Left renal pelvis (tissue), 4 donors: ENCODE results near the gene ADCY2. TPM values are rescaled to one million over a fixed set of nuclear protein-coding genes. Genes with fewer than 3 reads are reported as not detected.

ENCODE experiments used
- DNase-seq, 4 donors: peaks; one replicate each; pipeline ENCODE4 v3.0.0-alpha.2; 2013; ENCODE audit warnings: low read depth in 4 of 4, low spot score in 3 of 4
- polyA plus RNA-seq, 4 donors: library from polyadenylated mRNA; unstranded; fragments of 120-200 nt; gene quantifications; one replicate each; pipeline ENCODE4 v1.2.1, GENCODE V29; 2013; ENCODE audit not compliant: insufficient read length in 4 of 4

Gene ADCY2
- polyA plus RNA-seq, result 1 to 10 TPM; 4.4 to 7.7 (median 6.4) TPM

DNA sequence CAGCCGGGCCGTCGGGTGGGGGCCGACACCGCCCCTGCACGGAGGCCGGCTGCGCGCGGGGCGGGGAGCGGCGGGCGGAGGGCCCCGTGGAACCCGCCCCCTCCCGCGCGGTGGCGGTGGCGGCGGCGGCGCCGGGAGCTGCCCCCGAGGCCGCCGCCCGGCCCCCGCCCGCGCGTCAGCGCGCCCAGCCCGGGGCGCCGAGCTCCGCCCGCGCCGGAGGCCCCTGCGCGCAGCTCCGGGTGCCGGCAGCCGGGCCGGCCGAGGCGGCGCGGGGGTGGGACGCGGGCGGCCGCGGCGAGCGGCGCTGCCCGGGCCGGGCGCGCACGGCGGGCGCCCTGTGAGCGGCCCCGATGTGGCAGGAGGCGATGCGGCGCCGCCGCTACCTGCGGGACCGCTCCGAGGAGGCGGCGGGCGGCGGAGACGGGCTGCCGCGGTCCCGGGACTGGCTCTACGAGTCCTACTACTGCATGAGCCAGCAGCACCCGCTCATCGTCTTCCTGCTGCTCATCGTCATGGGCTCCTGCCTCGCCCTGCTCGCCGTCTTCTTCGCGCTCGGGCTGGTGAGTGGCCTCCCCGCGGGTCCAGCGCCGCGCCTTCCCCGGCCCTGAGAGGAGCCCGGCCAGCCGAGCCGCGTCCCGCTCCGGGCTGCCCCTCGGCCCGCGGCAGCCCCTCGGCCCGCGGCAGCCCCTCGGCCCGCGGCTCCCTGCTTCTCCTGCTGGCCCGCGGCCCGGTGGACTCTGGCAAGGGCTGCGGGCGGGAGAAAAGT, at the start of gene ADCY2:
TSS of gene ADCY2 (plus strand) at position 192 of the 766 bp plus-strand sequence. CDS start at position 351, 159 bp downstream.
- DNase-seq, result no peak

DNA sequence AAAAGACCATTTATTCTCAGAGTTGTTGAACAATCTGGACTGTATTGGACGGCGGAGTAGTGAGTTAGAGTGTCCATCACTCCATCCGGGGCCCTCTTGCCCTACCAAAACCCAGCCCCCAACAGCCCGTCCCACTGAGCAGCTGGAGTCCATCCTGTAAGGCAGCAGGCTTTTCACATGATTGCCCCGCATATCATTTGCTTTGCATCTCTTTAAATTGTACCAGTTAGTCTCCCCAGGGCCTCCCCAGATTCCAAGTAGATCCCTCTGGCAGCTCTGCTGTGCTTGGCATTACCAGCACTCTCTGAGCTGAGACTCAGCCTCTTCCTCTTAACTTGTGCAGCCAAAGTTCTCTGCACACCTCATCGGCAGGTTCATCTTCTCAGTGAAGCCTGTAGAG, 48.6 kb upstream of the ADCY2 start:
- no peak for DNase-seq

DNA sequence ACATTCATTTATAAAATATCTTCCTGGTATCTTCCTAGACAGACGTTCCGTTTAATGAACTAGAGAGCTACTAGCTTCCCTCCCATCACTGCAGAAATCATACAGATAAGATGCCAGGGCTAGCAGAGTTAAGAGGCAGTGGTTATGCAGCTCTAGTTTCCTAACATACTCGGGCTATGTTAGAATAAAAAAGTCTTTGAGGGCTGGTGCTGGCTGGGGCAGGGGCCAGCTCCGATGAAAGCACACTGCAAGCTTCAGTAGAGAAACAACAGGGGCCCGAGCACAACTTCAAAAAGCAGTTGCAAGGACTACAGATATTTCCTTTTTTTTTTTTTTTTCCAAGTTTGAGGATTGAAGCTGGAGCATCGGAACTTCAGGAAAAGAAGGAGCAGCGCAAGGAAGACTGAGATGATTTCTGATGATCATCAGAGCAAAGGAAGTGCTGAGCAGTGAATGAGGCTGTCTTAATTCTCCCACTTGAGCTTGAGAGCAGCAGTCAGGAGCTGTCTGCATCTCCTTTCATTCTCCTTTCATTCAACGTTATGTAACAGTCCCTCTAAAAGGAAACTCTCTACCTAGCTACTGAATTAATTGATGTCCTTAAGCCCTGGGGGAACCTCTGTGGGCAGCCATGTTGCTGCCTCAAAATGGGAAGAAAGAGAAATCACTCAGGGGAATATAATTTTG, 47.6 kb upstream of the ADCY2 start:
- DNase-seq, result no peak

DNA sequence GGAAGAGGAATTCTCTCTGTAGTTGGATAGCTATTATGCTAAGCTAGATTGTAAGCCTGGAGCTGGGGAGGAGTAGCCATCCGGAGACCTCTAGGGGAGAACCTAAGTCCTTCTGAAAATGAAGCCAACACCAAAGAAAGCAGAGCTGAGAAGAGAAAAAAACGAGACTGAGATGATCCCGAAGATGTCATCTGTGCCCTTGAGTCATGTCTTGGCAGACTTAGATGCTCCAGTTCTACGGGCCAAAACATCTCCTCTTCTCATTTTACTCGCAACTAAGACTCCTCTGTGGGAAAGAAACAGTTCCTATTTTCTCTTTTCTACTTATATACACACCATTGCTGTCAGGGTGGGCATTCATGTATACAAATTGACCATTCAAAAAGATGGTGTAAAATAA, 34.3 kb upstream of the ADCY2 start:
- no peak for DNase-seq

DNA sequence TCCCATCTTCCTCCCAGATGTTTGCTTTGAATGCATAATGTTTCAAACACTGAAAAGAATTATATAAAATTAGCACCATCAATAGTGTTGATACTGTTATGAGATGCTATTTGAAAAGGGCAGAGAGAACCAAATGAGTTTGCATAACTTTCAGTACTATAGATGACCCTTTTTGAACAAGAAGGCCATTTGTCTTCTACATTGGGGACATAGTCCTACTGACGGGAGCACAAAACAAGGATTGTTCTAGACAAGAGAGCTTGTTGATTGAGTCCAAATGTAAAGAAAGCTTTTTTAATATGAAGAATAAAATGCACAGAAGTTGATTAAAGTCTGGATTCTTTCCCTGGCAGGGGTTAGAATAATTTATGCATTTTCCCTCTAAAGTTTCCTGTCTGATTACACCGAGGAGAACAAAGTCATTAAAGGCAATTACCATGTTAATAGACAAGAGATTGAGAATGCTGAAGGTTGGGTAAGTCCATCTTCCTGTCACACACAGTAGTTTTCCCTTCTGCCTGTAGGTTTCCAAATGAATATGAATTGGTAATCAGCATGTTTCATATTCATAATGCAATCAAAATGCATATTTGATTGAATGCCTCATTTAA, 32.8 kb upstream of the ADCY2 start:
- no peak for DNase-seq

DNA sequence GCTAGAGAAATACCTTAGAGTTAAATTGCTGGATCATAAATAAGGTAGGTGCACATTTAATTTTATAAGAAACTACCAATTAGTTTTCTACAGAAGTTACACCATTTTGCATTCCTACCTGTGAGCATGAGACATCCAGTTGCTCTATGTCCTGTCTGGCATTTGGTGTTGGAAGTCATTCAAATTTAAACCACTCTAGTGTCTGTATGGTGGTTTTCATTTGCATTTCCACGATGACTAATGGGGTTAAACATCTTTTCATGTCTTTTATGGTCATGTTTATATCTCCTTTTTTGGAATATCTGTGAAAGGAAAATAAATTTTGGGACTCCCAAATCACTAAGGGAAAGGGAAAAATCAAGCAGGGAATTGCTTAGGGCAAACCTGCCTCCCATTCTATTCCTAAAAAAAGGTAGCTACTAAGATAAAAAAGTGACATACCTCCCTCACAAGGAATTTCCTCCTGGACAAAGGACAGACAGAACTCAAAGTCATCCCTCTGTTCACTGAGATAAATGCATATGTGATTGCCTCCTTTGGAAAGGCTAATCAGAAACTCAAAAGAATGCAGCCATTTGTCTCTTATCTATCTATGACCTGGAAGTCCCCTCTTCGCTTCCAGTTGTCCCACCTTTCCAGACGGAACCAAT, 31.6 kb upstream of the ADCY2 start:
- DNase-seq, result no peak

DNA sequence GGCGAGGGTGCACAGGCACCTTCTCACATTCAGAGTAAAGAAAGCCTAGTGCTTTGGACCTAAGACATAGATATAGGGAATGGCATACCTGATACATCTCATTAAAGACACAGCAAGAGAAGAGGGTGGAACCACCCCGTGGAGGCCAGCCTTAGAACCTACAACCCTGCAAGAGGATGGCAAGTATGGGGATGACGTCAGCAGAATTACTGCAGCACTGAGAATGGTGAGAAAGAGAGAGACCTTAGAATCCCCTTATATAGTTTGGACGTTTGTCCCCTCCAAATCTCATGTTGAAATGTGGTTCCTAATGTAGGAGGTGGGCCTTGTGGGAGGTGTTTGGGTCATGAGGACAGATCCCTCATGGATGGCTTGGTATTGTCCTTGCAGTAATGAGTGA, 28.2 kb upstream of the ADCY2 start:
- no peak for DNase-seq

DNA sequence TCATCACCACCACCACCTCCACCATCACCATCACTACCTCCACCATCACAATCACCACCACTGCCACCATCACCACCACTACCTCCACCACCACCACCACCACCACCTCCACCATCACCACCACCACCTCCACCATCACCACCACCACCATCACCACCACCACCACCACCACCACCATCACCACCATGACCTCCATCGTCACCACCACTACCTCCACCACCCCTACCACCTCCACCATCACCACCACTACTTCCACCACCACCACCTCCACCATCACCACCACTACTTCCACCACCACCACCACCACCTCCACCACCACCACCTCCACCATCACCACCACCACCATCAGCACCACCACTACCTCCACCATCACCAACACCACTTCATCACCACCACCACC, 23.5 kb upstream of the ADCY2 start:
- DNase-seq, result no peak

DNA sequence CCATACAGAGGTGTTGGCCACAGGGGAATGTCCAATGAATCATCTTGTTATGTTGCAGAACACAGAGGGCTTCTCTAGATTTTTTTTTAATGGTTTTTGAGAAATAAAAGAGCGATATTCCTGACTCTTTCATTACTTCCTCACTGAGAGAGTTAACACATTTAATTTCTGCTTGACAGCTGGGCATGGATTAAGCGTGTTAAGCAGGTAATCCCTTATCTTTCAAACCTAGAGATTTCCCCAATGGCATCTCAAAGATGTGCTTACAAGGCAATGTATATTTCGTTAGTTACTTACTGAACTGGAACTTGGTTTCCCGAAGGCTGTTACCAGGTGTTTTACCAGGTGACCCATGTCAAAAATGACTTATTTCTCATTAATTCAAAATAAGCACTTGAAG, 21.8 kb upstream of the ADCY2 start:
- no peak for DNase-seq

DNA sequence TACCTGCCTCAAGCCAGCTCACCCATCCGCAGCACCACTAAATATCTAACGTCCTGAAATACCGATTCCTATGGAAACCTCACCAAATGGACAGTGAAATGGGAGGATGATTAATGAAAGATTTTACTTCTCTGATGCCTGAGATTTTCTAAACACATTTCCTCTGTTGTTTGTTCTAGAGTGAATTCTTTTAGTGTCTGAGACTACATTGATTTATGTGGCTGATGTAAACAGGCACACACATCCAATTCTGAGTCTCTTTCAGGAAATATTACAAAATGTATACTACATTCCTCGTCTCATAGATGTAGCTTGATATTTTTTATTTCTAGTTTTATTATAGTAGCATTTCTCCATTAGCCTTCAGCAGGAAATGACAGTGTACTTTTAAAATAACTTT, 20.5 kb upstream of the ADCY2 start:
- no peak for DNase-seq

DNA sequence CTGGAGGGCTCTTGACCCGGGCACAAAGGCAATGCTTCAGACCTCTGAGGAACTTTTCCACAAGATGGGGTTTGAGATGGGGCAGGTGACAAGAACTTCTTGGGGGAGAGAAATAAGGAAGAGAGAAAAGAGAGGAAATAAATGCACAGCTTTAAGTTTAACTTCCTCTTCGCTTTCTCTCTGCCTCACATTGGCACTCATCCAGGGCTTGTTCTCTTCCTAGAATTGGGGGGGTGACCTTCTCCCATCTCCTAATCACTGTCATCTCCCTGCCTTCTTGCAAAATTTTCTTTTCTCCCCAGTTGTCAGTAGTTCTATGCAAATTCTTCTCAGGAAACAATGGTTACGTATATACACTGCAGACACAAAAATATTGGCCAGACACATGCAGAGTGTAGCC, 19.1 kb upstream of the ADCY2 start:
- DNase-seq, result no peak

DNA sequence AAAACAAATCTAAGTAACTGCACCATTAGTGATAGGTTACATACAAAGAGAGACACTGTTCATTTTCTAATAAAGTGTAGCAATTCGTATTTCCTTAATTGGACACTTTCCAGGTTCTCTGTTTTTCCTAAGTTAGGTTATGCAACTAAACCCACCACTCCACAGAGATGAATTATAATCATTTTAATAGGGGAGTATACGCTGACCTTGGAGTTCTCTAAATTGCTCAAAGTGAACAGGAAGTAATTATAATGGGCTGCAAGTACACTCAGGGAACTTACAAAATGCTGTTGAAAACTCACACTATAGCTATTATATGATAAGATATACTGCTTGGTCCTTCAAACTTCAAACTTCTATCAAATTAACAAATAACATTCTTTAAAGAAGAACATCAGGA, 18.2 kb upstream of the ADCY2 start:
- no peak for DNase-seq

DNA sequence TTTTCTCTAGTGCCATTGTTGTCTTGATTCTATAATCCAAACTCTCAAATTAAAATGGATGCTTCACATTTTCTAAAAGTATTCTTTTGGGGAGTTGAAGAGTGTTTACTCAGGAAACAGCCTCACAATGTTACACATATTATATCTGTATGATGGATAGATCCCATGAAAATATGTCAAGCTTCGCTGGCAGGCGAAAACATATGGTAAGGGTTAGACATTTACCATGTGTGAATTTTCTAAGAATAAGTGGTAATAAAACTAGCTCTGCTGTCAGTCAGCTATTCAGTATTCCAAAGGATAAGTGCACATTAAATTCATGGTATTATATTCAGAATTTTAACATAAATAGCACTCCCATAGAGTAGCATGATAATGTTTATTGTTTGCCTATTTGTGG, 13.3 kb upstream of the ADCY2 start:
- DNase-seq, result no peak

DNA sequence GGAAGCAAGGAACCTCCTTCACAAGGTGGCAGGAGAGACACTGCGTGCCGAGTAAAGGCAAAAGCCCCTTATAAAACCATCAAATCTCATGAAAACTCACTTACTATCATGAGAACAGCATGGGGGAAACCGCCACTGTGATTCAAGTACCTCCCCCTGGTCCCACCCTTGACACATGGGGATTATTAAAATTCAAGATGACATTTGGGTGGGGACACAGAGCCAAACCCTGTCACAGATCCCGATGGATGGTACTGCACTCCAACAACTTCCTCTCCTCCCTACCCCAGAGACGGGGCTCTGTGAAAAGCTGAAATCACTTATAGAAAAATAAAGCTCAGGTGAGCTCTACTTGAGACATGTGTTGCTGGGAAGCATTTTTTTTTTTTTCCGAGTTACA, 10.3 kb upstream of the ADCY2 start:
- DNase-seq, result no peak

DNA sequence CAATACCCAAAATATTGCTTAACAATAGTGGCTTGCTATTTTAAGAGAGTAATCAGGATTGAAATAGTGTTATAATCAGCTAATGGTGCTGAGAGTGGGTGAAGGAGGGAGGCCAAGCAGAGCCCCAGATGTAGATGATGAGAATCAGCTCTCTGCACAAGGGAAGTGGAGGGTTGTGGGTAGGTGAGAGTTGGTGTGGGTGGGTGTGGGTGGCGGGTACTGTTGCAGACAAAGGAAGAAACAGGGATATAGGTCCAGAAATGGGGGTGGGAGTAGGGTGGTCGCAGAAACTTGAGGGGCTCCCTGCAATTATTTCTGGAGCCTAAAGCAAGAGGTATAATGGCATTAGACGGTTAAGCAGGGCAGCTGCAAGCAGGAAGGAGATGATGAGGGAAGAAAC, 7.4 kb upstream of the ADCY2 start:
- DNase-seq, result no peak

DNA sequence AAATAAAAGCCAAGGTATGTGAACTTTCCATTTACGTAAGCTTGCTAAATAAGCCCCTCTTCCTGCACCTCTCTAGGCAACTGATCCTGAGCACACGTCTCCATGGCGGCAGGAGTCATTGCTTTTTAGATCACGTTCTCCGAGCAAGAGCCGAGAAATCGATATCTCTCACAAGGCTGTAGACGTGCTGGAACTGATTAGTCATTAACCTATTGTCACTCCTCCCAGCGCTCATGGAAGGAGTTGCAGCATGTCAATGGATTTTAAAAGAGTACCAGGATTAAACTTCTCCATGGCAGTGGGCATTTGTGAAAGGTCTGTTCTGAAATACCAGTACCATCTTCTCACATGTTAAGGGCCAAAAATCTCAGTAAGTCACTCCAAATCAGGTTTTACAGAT, 4.7 kb upstream of the ADCY2 start:
- DNase-seq, result no peak

DNA sequence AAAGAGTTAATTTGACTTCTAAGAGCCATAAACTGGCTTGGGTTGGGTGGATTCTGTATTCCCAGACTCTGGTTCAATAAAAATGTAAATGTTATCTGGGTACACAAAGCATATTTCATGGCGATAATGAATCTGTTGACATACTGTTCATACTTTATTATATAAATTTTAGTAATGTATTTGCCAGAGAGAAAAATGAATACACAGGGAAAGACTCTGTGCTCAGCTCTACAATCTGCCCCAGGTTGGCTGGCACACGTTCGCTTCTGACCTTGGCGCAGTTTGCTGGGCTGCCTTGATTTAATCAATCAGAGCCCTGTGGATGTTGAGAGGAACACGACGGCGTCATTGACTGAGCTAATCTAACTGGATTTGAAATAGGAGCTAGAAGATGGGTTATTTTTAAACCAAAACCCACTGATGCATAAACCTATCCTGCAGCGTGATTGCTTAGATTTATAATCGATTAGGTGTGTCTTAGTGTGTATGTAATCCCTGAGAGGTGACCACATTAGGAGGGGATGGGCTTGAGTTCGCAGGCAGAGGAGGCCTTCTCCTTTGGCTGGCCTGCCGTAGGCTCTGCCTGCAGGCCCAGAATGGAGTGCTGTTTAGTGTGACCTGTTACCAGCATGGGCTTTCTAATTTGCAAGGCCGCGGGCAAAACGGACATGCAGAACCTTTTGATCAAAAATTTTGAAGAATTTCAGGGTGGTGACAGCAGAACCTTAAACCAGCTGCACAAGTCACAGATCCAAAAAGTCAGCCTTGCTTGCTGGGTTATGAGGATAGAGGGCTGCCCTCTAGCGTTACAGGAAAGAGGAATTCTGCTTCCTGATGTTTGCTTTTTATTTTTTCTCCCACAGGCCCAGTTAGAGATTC, 3.9 kb upstream of the ADCY2 start:
- DNase-seq, result no peak

DNA sequence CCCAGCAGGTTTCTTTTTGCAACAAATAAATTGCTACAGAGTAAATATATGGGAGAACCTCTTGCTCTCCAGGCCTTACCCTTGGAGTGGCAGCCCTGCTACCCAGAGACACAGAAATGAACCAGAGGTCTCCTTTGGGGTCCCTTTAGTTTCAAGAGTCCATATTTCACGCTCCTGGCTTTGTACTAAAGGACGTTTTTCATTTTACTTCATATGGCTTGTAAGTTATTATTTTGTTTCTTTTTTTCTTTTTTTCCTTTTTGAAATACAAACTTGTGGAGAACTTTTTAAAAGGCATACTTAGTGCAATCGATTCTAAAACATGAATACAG, 3.3 kb upstream of the ADCY2 start:
- DNase-seq, result no peak

DNA sequence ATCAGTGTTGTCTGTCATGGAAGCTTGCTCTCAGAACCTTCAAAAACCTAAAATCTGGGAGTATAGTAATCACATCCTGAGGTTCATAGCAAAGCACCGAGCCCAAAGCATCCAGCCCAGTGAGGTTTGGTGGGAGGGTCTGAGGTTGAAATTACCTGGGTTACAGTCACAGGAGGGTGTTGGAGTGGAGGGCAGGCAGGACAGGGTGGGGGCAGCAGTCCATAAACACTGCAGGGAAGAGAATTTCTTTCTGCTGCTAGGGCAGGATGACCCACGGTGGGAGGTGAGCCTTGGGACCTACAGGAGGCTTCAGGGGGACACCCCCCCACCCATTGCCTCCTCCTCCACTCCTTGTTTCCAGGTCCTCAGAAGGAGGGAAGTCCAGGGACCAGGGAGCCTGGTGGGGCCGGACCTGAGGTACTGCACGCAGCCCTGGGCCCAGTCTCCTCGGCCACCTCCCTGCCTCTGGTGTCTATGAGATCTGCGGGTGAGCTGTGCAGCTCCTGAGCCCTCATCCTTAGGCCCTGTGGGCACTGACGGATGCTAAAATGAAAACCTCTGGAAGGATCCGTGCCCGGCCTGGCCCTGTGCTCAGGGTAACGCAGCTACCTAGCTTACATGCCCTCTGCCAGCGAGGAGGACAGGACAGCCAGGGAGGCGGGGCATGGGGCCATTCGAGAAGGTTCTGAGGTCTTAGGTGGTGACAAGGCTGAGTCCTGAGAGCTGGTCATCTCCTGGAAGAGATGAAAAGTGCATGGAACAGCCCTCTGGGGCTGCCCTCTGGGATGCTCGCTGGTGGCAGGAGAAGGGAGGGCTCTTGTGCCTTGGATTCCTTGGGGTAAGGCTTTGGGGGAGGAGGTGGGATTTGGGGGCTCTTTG, 1.8 kb upstream of the ADCY2 start:
- DNase-seq, result no peak
